Measurements from ENCODE around the gene QRFP.
A peak's percentile ranks its signal among the peaks of the same experiment; 100 is the strongest.

QRFP gene

DNA sequence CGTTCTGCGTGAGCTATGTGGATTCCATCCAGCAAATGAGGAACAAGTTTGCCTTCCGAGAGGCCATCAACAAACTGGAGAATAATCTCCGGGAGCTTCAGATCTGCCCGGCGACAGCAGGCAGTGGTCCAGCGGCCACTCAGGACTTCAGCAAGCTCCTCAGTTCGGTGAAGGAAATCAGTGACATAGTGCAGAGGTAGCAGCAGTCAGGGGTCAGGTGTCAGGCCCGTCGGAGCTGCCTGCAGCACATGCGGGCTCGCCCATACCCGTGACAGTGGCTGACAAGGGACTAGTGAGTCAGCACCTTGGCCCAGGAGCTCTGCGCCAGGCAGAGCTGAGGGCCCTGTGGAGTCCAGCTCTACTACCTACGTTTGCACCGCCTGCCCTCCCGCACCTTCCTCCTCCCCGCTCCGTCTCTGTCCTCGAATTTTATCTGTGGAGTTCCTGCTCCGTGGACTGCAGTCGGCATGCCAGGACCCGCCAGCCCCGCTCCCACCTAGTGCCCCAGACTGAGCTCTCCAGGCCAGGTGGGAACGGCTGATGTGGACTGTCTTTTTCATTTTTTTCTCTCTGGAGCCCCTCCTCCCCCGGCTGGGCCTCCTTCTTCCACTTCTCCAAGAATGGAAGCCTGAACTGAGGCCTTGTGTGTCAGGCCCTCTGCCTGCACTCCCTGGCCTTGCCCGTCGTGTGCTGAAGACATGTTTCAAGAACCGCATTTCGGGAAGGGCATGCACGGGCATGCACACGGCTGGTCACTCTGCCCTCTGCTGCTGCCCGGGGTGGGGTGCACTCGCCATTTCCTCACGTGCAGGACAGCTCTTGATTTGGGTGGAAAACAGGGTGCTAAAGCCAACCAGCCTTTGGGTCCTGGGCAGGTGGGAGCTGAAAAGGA, 10.9 kb downstream of the QRFP start:
- Histone ChIP-seq H3K9ac (ENCODE audit: low read depth, low read length, poor library complexity) (peak overlapping the region; percentile 80), H3K4me2 (ENCODE audit: insufficient read depth, low read length, poor library complexity, severe bottlenecking) (no peak overlapping the region), H3K79me1 (ENCODE audit: low read depth, low read length) (peaks cover 5% of the 10 kb centered on the region), H2BK12ac (ENCODE audit: low read length) (peak overlapping the region; percentile 41), H4K8ac (ENCODE audit: low read depth, low read length) (no peak overlapping the region), H2AFZ (ENCODE audit: low read length) (no peak overlapping the region), H3K4me3 (ENCODE audit: low read length in 2 of 2) (no peak overlapping the region), H2BK15ac (ENCODE audit: low read length) (no peak overlapping the region), H3K4ac (ENCODE audit: low read length) (peak overlapping the region; percentile 90), H3K9me3 (replicated peaks in 1 of 2; ENCODE audit: control insufficient read depth in 2 of 2, insufficient read depth in 1 of 2, low read depth in 1 of 2, low read length in 2 of 2) (no peaks in the 10 kb centered on the region), H3K27me3 (ENCODE audit: control insufficient read depth in 3 of 3, insufficient read depth in 3 of 3, low read depth in 1 of 3, low read length in 3 of 3) (no peaks in the 10 kb centered on the region), H2BK5ac (ENCODE audit: low read length) (peak overlapping the region; percentile 62), H3K14ac (ENCODE audit: low read length) (peak overlapping the region; percentile 95), H4K91ac (ENCODE audit: low read depth, low read length, poor library complexity) (no peak overlapping the region), H3K27ac (replicated peaks; ENCODE audit: low read length) (no peak overlapping the region), H3K23ac (ENCODE audit: low read depth, low read length, poor library complexity) (peak overlapping the region; percentile 93), H3K4me1 (ENCODE audit: control insufficient read depth in 2 of 2, insufficient read depth in 1 of 2, low read depth in 1 of 2, low read length in 2 of 2) (peaks cover 0 to 8% of the 10 kb centered on the region in 2 donors), H2BK120ac (ENCODE audit: low read depth, low read length) (no peak overlapping the region), H2AK5ac (ENCODE audit: low read depth, low read length) (no peak overlapping the region), H3K18ac (ENCODE audit: low read length) (peak overlapping the region; percentile 52), H3K36me3 (replicated peaks in 1 of 2; ENCODE audit: control insufficient read depth in 2 of 2, insufficient read depth in 2 of 2, low read length in 2 of 2) (peaks cover 64 to 96% of the 10 kb centered on the region in 2 donors)
- no peak for DNase-seq (ENCODE audit: low spot score)
- WGBS, 2 donors (ENCODE audit: extremely low coverage in 2 of 2, insufficient read length in 2 of 2, insufficient replicate concordance in 1 of 2), result no CpG with 5 or more reads among the region's 35 CpGs

DNA sequence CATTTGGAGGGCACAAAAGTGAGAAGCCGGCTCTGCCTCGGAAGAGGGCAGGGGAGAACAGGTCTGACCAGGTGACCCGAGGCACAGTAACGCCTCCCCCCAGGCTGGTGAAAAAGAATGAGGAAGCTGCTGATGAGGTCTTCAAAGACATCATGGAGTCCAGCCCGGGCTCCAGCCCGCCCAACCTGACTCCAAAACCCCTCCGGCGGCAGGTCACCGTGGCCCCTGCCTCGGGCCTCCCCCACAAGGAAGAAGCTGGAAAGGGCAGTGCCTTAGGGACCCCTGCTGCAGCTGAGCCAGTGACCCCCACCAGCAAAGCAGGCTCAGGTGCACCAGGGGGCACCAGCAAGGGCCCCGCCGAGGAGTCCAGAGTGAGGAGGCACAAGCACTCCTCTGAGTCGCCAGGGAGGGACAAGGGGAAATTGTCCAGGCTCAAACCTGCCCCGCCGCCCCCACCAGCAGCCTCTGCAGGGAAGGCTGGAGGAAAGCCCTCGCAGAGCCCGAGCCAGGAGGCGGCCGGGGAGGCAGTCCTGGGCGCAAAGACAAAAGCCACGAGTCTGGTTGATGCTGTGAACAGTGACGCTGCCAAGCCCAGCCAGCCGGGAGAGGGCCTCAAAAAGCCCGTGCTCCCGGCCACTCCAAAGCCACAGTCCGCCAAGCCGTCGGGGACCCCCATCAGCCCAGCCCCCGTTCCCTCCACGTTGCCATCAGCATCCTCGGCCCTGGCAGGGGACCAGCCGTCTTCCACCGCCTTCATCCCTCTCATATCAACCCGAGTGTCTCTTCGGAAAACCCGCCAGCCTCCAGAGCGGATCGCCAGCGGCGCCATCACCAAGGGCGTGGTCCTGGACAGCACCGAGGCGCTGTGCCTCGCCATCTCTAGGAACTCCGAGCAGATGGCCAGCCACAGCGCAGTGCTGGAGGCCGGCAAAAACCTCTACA, 11.8 kb downstream of the QRFP start:
- H3K9me3 ChIP-seq (replicated peaks in 1 of 2; ENCODE audit: control insufficient read depth in 2 of 2, insufficient read depth in 1 of 2, low read depth in 1 of 2, low read length in 2 of 2), result no peaks in the 10 kb centered on the region
- H4K91ac ChIP-seq (ENCODE audit: low read depth, low read length, poor library complexity), result no peak overlapping the region
- H3K27ac ChIP-seq (replicated peaks; ENCODE audit: low read length), result no peak overlapping the region
- peaks cover 5% of the 10 kb centered on the region for H3K79me1 ChIP-seq (ENCODE audit: low read depth, low read length)
- H3K14ac ChIP-seq (ENCODE audit: low read length), result peak overlapping the region; percentile 31
- peak overlapping the region; percentile 75 for H3K23ac ChIP-seq (ENCODE audit: low read depth, low read length, poor library complexity)
- peak overlapping the region; percentile 62 for H2BK5ac ChIP-seq (ENCODE audit: low read length)
- H3K36me3 ChIP-seq (replicated peaks in 1 of 2; ENCODE audit: control insufficient read depth in 2 of 2, insufficient read depth in 2 of 2, low read length in 2 of 2), result peaks cover 68 to 96% of the 10 kb centered on the region in 2 donors
- H3K9ac ChIP-seq (ENCODE audit: low read depth, low read length, poor library complexity), result peak overlapping the region; percentile 70
- peaks cover 0 to 8% of the 10 kb centered on the region in 2 donors for H3K4me1 ChIP-seq (ENCODE audit: control insufficient read depth in 2 of 2, insufficient read depth in 1 of 2, low read depth in 1 of 2, low read length in 2 of 2)
- no peak overlapping the region for H2BK15ac ChIP-seq (ENCODE audit: low read length)
- H3K4me2 ChIP-seq (ENCODE audit: insufficient read depth, low read length, poor library complexity, severe bottlenecking), result no peak overlapping the region
- no peak overlapping the region for H3K4ac ChIP-seq (ENCODE audit: low read length)
- no peaks in the 10 kb centered on the region for H3K27me3 ChIP-seq (ENCODE audit: control insufficient read depth in 3 of 3, insufficient read depth in 3 of 3, low read depth in 1 of 3, low read length in 3 of 3)
- DNase-seq (ENCODE audit: low spot score), result no peak
- no peak overlapping the region for H4K8ac ChIP-seq (ENCODE audit: low read depth, low read length)
- no peak overlapping the region for H2BK120ac ChIP-seq (ENCODE audit: low read depth, low read length)
- no peak overlapping the region for H2AK5ac ChIP-seq (ENCODE audit: low read depth, low read length)
- WGBS, 2 donors (ENCODE audit: extremely low coverage in 2 of 2, insufficient read length in 2 of 2, insufficient replicate concordance in 1 of 2), result no CpG with 5 or more reads among the region's 47 CpGs
- no peak overlapping the region for H2BK12ac ChIP-seq (ENCODE audit: low read length)
- H3K18ac ChIP-seq (ENCODE audit: low read length), result no peak overlapping the region
- H2AFZ ChIP-seq (ENCODE audit: low read length), result no peak overlapping the region
- no peak overlapping the region for H3K4me3 ChIP-seq (ENCODE audit: low read length in 2 of 2)

DNA sequence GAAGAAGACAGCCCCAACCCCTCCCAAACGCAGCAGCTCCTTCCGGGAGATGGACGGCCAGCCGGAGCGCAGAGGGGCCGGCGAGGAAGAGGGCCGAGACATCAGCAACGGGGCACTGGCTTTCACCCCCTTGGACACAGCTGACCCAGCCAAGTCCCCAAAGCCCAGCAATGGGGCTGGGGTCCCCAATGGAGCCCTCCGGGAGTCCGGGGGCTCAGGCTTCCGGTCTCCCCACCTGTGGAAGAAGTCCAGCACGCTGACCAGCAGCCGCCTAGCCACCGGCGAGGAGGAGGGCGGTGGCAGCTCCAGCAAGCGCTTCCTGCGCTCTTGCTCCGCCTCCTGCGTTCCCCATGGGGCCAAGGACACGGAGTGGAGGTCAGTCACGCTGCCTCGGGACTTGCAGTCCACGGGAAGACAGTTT, 12.5 kb downstream of the QRFP start:
- no peak for DNase-seq (ENCODE audit: low spot score)
- Histone ChIP-seq H2BK15ac (ENCODE audit: low read length) (no peak overlapping the region), H3K36me3 (replicated peaks in 1 of 2; ENCODE audit: control insufficient read depth in 2 of 2, insufficient read depth in 2 of 2, low read length in 2 of 2) (peaks cover 73 to 98% of the 10 kb centered on the region in 2 donors)

More for the DNA sequence above, 12.5 kb downstream of the QRFP start:
- H3K4me3 ChIP-seq (ENCODE audit: low read length in 2 of 2), result no peak overlapping the region
- H3K23ac ChIP-seq (ENCODE audit: low read depth, low read length, poor library complexity), result peak overlapping the region; percentile 75
- no peak overlapping the region for H2AFZ ChIP-seq (ENCODE audit: low read length)
- no peak overlapping the region for H3K27ac ChIP-seq (replicated peaks; ENCODE audit: low read length)
- H3K14ac ChIP-seq (ENCODE audit: low read length), result peak overlapping the region; percentile 31
- no peak overlapping the region for H3K4ac ChIP-seq (ENCODE audit: low read length)
- H4K8ac ChIP-seq (ENCODE audit: low read depth, low read length), result no peak overlapping the region
- peak overlapping the region; percentile 62 for H2BK5ac ChIP-seq (ENCODE audit: low read length)
- no peak overlapping the region for H4K91ac ChIP-seq (ENCODE audit: low read depth, low read length, poor library complexity)
- H2BK12ac ChIP-seq (ENCODE audit: low read length), result no peak overlapping the region
- H2BK120ac ChIP-seq (ENCODE audit: low read depth, low read length), result no peak overlapping the region
- no peaks in the 10 kb centered on the region for H3K27me3 ChIP-seq (ENCODE audit: control insufficient read depth in 3 of 3, insufficient read depth in 3 of 3, low read depth in 1 of 3, low read length in 3 of 3)
- no peaks in the 10 kb centered on the region for H3K9me3 ChIP-seq (replicated peaks in 1 of 2; ENCODE audit: control insufficient read depth in 2 of 2, insufficient read depth in 1 of 2, low read depth in 1 of 2, low read length in 2 of 2)
- no peak overlapping the region for H3K18ac ChIP-seq (ENCODE audit: low read length)
- peaks cover 5% of the 10 kb centered on the region for H3K79me1 ChIP-seq (ENCODE audit: low read depth, low read length)
- no peak overlapping the region for H3K9ac ChIP-seq (ENCODE audit: low read depth, low read length, poor library complexity)
- H3K4me2 ChIP-seq (ENCODE audit: insufficient read depth, low read length, poor library complexity, severe bottlenecking), result no peak overlapping the region
- WGBS, 2 donors (ENCODE audit: extremely low coverage in 2 of 2, insufficient read length in 2 of 2, insufficient replicate concordance in 1 of 2), result no CpG with 5 or more reads among the region's 25 CpGs
- H3K4me1 ChIP-seq (ENCODE audit: control insufficient read depth in 2 of 2, insufficient read depth in 1 of 2, low read depth in 1 of 2, low read length in 2 of 2), result peaks cover 0 to 8% of the 10 kb centered on the region in 2 donors
- H2AK5ac ChIP-seq (ENCODE audit: low read depth, low read length), result no peak overlapping the region
